ENCODE data around the gene CD300E.

CD300E gene

GRCh38 chr17:74643826-74644225 is 20.3 kb upstream of the CD300E start:
- no peak for DNase-seq (ENCODE audit: extremely low read depth, low read depth)

GRCh38 chr17:74642995-74643394 is 19.5 kb upstream of the CD300E start:
- DNase-seq (ENCODE audit: extremely low read depth, low read depth), result no peak
- no peak overlapping the region for H3K4me3 ChIP-seq (replicated peaks; ENCODE audit: low read depth, low read length)
- TF ChIP-seq CTCF (IDR thresholded peaks at IDR 0.05; ENCODE audit: low read depth, low read length, missing control alignments), result no peak

More at GRCh38 chr17:74643826-74644225, 20.3 kb upstream of the CD300E start:
- H3K4me3 ChIP-seq (replicated peaks; ENCODE audit: low read depth, low read length), result no peak overlapping the region
- no peak for TF ChIP-seq CTCF (IDR thresholded peaks at IDR 0.05; ENCODE audit: low read depth, low read length, missing control alignments)

- H3K4me3 ChIP-seq (replicated peaks; ENCODE audit: low read depth, low read length), result no peak overlapping the region
- TF ChIP-seq CTCF (IDR thresholded peaks at IDR 0.05; ENCODE audit: low read depth, low read length, missing control alignments), result no peak
Measured at GRCh38 chr17:74642556-74642955, 19.0 kb upstream of the CD300E start.

GRCh38 chr17:74641958-74642298 is 18.4 kb upstream of the CD300E start:
- no peak overlapping the region for H3K4me3 ChIP-seq (replicated peaks; ENCODE audit: low read depth, low read length)
- no peak for DNase-seq (ENCODE audit: extremely low read depth, low read depth)
- no peak for TF ChIP-seq CTCF (IDR thresholded peaks at IDR 0.05; ENCODE audit: low read depth, low read length, missing control alignments)

More at GRCh38 chr17:74642556-74642955, 19.0 kb upstream of the CD300E start:
- DNase-seq (ENCODE audit: extremely low read depth, low read depth), result no peak

- TF ChIP-seq CTCF (IDR thresholded peaks at IDR 0.05; ENCODE audit: low read depth, low read length, missing control alignments), result no peak
- H3K4me3 ChIP-seq (replicated peaks; ENCODE audit: low read depth, low read length), result no peak overlapping the region
Measured at GRCh38 chr17:74641224-74641957, 17.9 kb upstream of the CD300E start.

GRCh38 chr17:74639704-74640151 is 16.2 kb upstream of the CD300E start:
- no peak for TF ChIP-seq CTCF (IDR thresholded peaks at IDR 0.05; ENCODE audit: low read depth, low read length, missing control alignments)
- no peak overlapping the region for H3K4me3 ChIP-seq (replicated peaks; ENCODE audit: low read depth, low read length)
- no peak for DNase-seq (ENCODE audit: extremely low read depth, low read depth)

More at GRCh38 chr17:74641224-74641957, 17.9 kb upstream of the CD300E start:
- no peak for DNase-seq (ENCODE audit: extremely low read depth, low read depth)

Data from HFF-Myc (cell line).